HUES48 (cell line): ENCODE data around the gene ACCS.

Source experiments
- H3K27ac ChIP-seq: one replicate; pipeline ENCODE4 v1.7.0; 2013; ENCODE audit warnings: low read depth, low read length, inconsistent platforms
- H3K27me3 ChIP-seq: 2 replicates; pipeline ENCODE4 v1.6.1; 2013; ENCODE audit warnings: mild to moderate bottlenecking, low read length; ENCODE audit not compliant: control insufficient read depth, insufficient read depth
- H3K36me3 ChIP-seq: 2 replicates; pipeline ENCODE4 v1.6.1; 2013; ENCODE audit warnings: low read length; ENCODE audit not compliant: control insufficient read depth, insufficient read depth
- H3K4me1 ChIP-seq: 2 replicates; pipeline ENCODE4 v1.6.1; 2013; ENCODE audit warnings: mild to moderate bottlenecking, low read length; ENCODE audit not compliant: control insufficient read depth, insufficient read depth
- H3K4me3 ChIP-seq: 2 replicates; pipeline ENCODE4 v1.5.1; 2013; ENCODE audit warnings: mild to moderate bottlenecking, low read depth, low read length
- H3K9ac ChIP-seq: 2 replicates; pipeline ENCODE4 v1.6.1; 2013; ENCODE audit warnings: mild to moderate bottlenecking, low read depth, low read length, moderate library complexity
- H3K9me3 ChIP-seq: 2 replicates; pipeline ENCODE4 v1.6.1; 2013; ENCODE audit warnings: low read length; ENCODE audit not compliant: control insufficient read depth, insufficient read depth

The ACCS gene

GRCh38 chr11:44046182-44046581 is 19.9 kb upstream of the ACCS start:
- Histone ChIP-seq H3K27ac (no peak overlapping the region), H3K4me1 (no peaks in the 10 kb centered on the region), H3K36me3 (no peaks in the 10 kb centered on the region), H3K9ac (no peak overlapping the region), H3K27me3 (no peaks in the 10 kb centered on the region), H3K9me3 (no peaks in the 10 kb centered on the region; the same call in 1 of the 2 replicates), H3K4me3 (no peak overlapping the region)

DNA sequence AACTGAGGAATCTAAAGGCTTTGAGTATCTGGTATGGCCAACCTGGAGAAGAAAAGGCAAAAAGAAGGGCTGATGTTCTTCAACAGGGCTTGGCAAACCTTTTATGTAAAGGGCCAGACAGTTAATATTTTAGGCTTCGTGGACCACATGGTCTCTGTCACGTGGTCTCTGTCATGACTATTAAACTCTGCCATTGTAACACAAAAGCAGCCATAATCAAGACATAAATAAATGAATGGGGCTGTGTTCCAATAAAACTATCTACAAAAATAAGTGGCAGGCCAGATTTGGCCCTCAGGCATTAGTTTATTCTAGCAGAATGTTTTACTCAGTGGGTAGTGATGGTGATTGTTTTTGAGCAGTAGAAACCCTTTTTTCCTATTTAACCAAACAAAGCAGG is 18.8 kb upstream of the ACCS start:
- H3K36me3 ChIP-seq, result no peaks in the 10 kb centered on the region
- H3K4me3 ChIP-seq, result no peak overlapping the region
- H3K27me3 ChIP-seq, result no peaks in the 10 kb centered on the region
- H3K9ac ChIP-seq, result no peak overlapping the region
- no peaks in the 10 kb centered on the region for H3K9me3 ChIP-seq
- no peaks in the 10 kb centered on the region for H3K4me1 ChIP-seq
- no peak overlapping the region for H3K27ac ChIP-seq

GRCh38 chr11:44047931-44048431 is 18.1 kb upstream of the ACCS start, which contains the start of gene ACCSL:
Gene ACCSL, plus strand, starts transcription at chr11:44047981. Its CDS starts 56 bp downstream, at chr11:44048037.
- Histone ChIP-seq H3K4me3 (no peak within 1 kb of the TSS), H3K27ac (no peak within 1 kb of the TSS), H3K27me3 (no peaks in the 10 kb centered on the region), H3K9ac (no peak within 1 kb of the TSS), H3K9me3 (no peaks in the 10 kb centered on the region), H3K4me1 (no peaks in the 10 kb centered on the region), H3K36me3 (no peaks in the 10 kb centered on the region)

DNA sequence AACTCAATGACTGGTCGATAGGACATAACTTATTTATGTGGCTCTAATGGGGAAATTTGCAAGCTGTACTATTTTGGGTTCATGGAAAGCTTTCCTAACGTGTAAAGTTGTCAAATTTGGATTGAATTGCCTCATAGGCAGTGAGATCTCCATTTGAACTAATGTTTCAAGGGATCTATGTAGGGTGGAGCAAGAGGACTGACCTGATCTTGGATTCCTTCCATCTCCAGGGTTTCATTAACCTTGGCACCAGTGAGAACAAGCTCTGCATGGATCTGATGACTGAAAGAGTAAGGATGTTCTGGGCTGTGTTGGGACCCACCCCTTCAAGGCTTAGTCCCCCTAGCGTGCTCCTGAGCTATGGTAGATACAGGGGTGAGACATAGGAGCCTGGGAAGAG is 16.2 kb upstream of the ACCS start:
- Histone ChIP-seq H3K4me3 (no peak overlapping the region), H3K27me3 (no peaks in the 10 kb centered on the region), H3K27ac (no peak overlapping the region), H3K9ac (no peak overlapping the region), H3K4me1 (no peaks in the 10 kb centered on the region), H3K9me3 (no peaks in the 10 kb centered on the region), H3K36me3 (no peaks in the 10 kb centered on the region)

DNA sequence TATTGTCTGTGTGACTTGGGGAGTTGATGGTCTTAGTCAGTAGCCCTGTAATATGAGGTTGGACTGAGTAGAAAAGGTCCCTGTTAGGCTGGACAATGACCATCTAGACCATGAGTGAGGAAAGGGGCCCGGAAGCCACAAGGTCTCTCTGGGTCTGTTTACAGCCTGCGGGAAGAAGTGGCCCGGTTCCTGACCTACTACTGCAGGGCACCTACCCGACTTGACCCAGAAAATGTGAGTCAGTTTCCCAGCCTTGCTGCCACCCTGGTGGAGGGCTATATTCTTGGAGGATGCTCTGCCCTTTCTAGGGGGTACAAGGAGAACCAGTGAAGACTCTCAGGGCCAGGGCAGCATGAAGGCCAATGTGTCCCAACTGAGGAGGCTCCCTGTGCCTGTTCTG is 14.9 kb upstream of the ACCS start:
- no peaks in the 10 kb centered on the region for H3K9me3 ChIP-seq
- no peaks in the 10 kb centered on the region for H3K36me3 ChIP-seq
- no peak overlapping the region for H3K4me3 ChIP-seq
- H3K9ac ChIP-seq, result no peak overlapping the region
- no peaks in the 10 kb centered on the region for H3K27me3 ChIP-seq
- no peak overlapping the region for H3K27ac ChIP-seq
- H3K4me1 ChIP-seq, result no peaks in the 10 kb centered on the region

DNA sequence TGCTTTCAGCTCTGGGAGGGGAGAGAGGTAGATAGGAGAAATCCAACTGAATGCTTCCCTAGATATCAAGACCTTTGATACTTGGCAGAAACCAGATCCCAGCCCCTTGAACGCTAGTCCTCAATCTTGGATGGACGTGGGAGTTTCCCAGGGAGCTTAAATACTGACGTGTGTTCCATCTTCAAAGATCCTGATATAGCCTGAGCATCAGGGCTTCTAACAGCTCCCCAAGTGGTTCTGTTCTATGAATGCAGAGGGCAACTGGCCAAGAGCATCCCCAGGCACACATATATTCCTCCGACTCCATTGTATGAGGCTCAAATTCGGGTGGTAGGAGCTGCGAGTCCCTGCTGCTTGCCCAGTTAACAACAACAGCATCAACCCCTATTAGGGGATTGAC is 8.7 kb upstream of the ACCS start:
- no peaks in the 10 kb centered on the region for H3K4me1 ChIP-seq
- H3K9ac ChIP-seq, result no peak overlapping the region
- no peak overlapping the region for H3K27ac ChIP-seq
- H3K9me3 ChIP-seq, result no peaks in the 10 kb centered on the region
- no peaks in the 10 kb centered on the region for H3K27me3 ChIP-seq
- H3K4me3 ChIP-seq, result no peak overlapping the region
- no peaks in the 10 kb centered on the region for H3K36me3 ChIP-seq

- no peak overlapping the region for H3K27ac ChIP-seq
- H3K9me3 ChIP-seq, result no peaks in the 10 kb centered on the region
- no peak overlapping the region for H3K4me3 ChIP-seq
- H3K36me3 ChIP-seq, result no peaks in the 10 kb centered on the region
- no peaks in the 10 kb centered on the region for H3K27me3 ChIP-seq
- H3K4me1 ChIP-seq, result no peaks in the 10 kb centered on the region; the same call in 1 of the 2 replicates
- H3K9ac ChIP-seq, result no peak overlapping the region
Observed at GRCh38 chr11:44058275-44058674, 7.8 kb upstream of the ACCS start.

GRCh38 chr11:44065161-44065661 is 859 bp upstream of the ACCS start:
- H3K9ac ChIP-seq, result peak overlapping the region; percentile 73
- peaks cover 21% of the 10 kb centered on the region for H3K4me1 ChIP-seq
- peak overlapping the region; percentile 97 for H3K27ac ChIP-seq
- H3K36me3 ChIP-seq, result no peaks in the 10 kb centered on the region
- H3K27me3 ChIP-seq, result peaks cover 15% of the 10 kb centered on the region
- peak overlapping the region; percentile 64 for H3K4me3 ChIP-seq
- H3K9me3 ChIP-seq, result no peaks in the 10 kb centered on the region

- Histone ChIP-seq H3K4me1 (peaks cover 21% of the 10 kb centered on the region), H3K9ac (peak overlapping the region; percentile 73; the same call in 1 of the 2 replicates), H3K4me3 (peak overlapping the region; percentile 64), H3K27me3 (peaks cover 15% of the 10 kb centered on the region), H3K27ac (peak overlapping the region; percentile 97), H3K9me3 (no peaks in the 10 kb centered on the region), H3K36me3 (no peaks in the 10 kb centered on the region)
Observed at GRCh38 chr11:44066732-44067141, 667 bp downstream of the ACCS start.

- H3K4me1 ChIP-seq, result peaks cover 21% of the 10 kb centered on the region
- no peaks in the 10 kb centered on the region for H3K36me3 ChIP-seq
- no peak overlapping the region for H3K27ac ChIP-seq
- no peak overlapping the region for H3K4me3 ChIP-seq
- H3K9ac ChIP-seq, result no peak overlapping the region
- no peaks in the 10 kb centered on the region for H3K9me3 ChIP-seq
- H3K27me3 ChIP-seq, result peaks cover 15% of the 10 kb centered on the region
Observed at GRCh38 chr11:44067266-44067665, 1.2 kb downstream of the ACCS start.

GRCh38 chr11:44068180-44068579 is 2.1 kb downstream of the ACCS start:
- no peaks in the 10 kb centered on the region for H3K9me3 ChIP-seq
- no peaks in the 10 kb centered on the region for H3K36me3 ChIP-seq
- no peak overlapping the region for H3K4me3 ChIP-seq
- peaks cover 21% of the 10 kb centered on the region for H3K4me1 ChIP-seq
- no peak overlapping the region for H3K9ac ChIP-seq
- H3K27me3 ChIP-seq, result peaks cover 15% of the 10 kb centered on the region
- no peak overlapping the region for H3K27ac ChIP-seq
